HCT116 (cell line): ENCODE measurements around the gene TNNI3. TPM values are rescaled to one million over a fixed set of nuclear protein-coding genes. Genes with fewer than 3 reads are reported as not detected.
A peak's percentile ranks its signal among the peaks of the same experiment; 100 is the strongest.

ENCODE experiments used
- ATAC-seq: fragments of 200-7000 bp; cut with Tn5 transposase; 2 replicates; pipeline ENCODE4 v1.9.1; 2020; ENCODE audit warnings: mild to moderate bottlenecking, moderate library complexity
- BruUV-seq: library from RNA; stranded (reverse); fragments of 400-500 nt; replicated peaks from 2 replicates; lab custom pipeline; 2021; lab: Mats Ljungman, UMichigan
- CTCF ChIA-PET: fragments of 300-600 bp; sonication (Branson Sonifier 250); formaldehyde crosslinking; loops from one replicate; lab custom pipeline; 2021; ENCODE audit warnings: antibody characterized with exemption; lab: Charles Lee
- POLR2A ChIA-PET: fragments of 300-600, 350-600 bp; sonication (Branson Sonifier 250); formaldehyde crosslinking; loops from one replicate; lab custom pipeline; 2021; ENCODE audit warnings: antibody characterized with exemption; lab: Charles Lee
- RAD21 ChIA-PET, 2 experiments: fragments of 300-600 bp; sonication (Branson Sonifier 250); formaldehyde crosslinking; loops; one replicate each; lab custom pipeline; 2023; ENCODE audit warnings: low total read pairs in 2 of 2; ENCODE audit not compliant: uncharacterized antibody in 2 of 2, unreplicated experiment in 2 of 2, low non-redundant PET in 1 of 2; lab: Charles Lee
- DNase-seq: peaks from one replicate; pipeline ENCODE4 v3.0.0-alpha.2; 2010; ENCODE audit warnings: low read depth, low spot score
- H2AFZ ChIP-seq: fragments of 200-600 bp; shearing (Covaris generic), sonication (generic); 2 replicates; pipeline ENCODE4 v1.6.1; 2017; ENCODE audit warnings: low read depth, mixed run types, mixed read lengths, antibody characterized with exemption, low read length; ENCODE audit not compliant: poor library complexity, severe bottlenecking
- H3K27ac ChIP-seq: 2 replicates; pipeline ENCODE4 v1.5.1; 2012; ENCODE audit warnings: low read depth, low read length
- H3K27me3 ChIP-seq: fragments of 200-600 bp; sonication (generic); 2 replicates; pipeline ENCODE4 v1.6.1; 2016; ENCODE audit warnings: mixed run types, low read length, mixed read lengths; ENCODE audit not compliant: insufficient read depth
- H3K36me3 ChIP-seq, 2 experiments: fragments of 200-500 bp in 1 of 2; fragments of 200-600 bp in 1 of 2; sonication (Bioruptor generic) in 1 of 2; sonication (generic) in 1 of 2; 2 replicates each; pipeline versions ENCODE4 v1.5.1 to v1.6.1; 2014 to 2016; ENCODE audit warnings: low read length in 2 of 2, inconsistent platforms in 1 of 2, mixed read lengths in 1 of 2, mixed run types in 1 of 2; ENCODE audit not compliant: insufficient read depth in 2 of 2, control insufficient read depth in 1 of 2
- H3K4me1 ChIP-seq, 2 experiments: fragments of 200-600 bp in 1 of 2; sonication (generic) in 1 of 2; 2 replicates each; pipeline versions ENCODE4 v1.5.1 to v1.6.1; 2012 to 2017; ENCODE audit warnings: low read length in 2 of 2, inconsistent platforms in 1 of 2, mild to moderate bottlenecking in 1 of 2, mixed read lengths in 1 of 2, mixed run types in 1 of 2, moderate library complexity in 1 of 2; ENCODE audit not compliant: insufficient read depth in 2 of 2, control insufficient read depth in 1 of 2
- H3K4me2 ChIP-seq: fragments of 200-600 bp; sonication (generic); 2 replicates; pipeline ENCODE4 v1.6.1; 2017; ENCODE audit warnings: mixed run types, low read length, mixed read lengths
- H3K4me3 ChIP-seq, 2 experiments: fragments of 200-600 bp in 1 of 2; sonication (generic) in 1 of 2; replicated peaks in 1 of 2; 2 replicates each; pipeline ENCODE4 v1.5.1; 2011 to 2016; ENCODE audit warnings: low read length in 2 of 2, control low read depth in 1 of 2, low read depth in 1 of 2, mild to moderate bottlenecking in 1 of 2, mixed read lengths in 1 of 2, mixed run types in 1 of 2
- H3K79me2 ChIP-seq: fragments of 200-600 bp; sonication (generic); 2 replicates; pipeline ENCODE4 v1.6.1; 2017; ENCODE audit warnings: mild to moderate bottlenecking, mixed run types, low read length, moderate library complexity, mixed read lengths; ENCODE audit not compliant: insufficient read depth
- H3K9ac ChIP-seq: fragments of 200-600 bp; sonication (generic); 2 replicates; pipeline ENCODE4 v1.6.1; 2016; ENCODE audit warnings: low read length, mixed read lengths
- H3K9me2 ChIP-seq: fragments of 200-600 bp; sonication (generic), shearing (Covaris generic); 2 replicates; pipeline ENCODE4 v1.6.1; 2017; ENCODE audit warnings: mixed run types, mild to moderate bottlenecking, moderate library complexity; ENCODE audit not compliant: insufficient read depth
- H3K9me3 ChIP-seq, 2 experiments: fragments of 200-500 bp in 1 of 2; fragments of 200-600 bp in 1 of 2; sonication (Bioruptor generic) in 1 of 2; sonication (generic) in 1 of 2; 2 replicates each; pipeline ENCODE4 v1.6.1; 2014 to 2017; ENCODE audit warnings: low read length in 2 of 2, mixed read lengths in 2 of 2, inconsistent platforms in 1 of 2, low read depth in 1 of 2, mild to moderate bottlenecking in 1 of 2, mixed run types in 1 of 2, moderate library complexity in 1 of 2; ENCODE audit not compliant: control insufficient read depth in 1 of 2, insufficient read depth in 1 of 2
- H4K20me1 ChIP-seq: fragments of 200-600 bp; sonication (generic), shearing (Covaris generic); 2 replicates; pipeline ENCODE4 v1.6.1; 2017; ENCODE audit warnings: mixed run types, mild to moderate bottlenecking, moderate library complexity; ENCODE audit not compliant: insufficient read depth
- ATF3 ChIP-seq: IDR thresholded peaks from 2 replicates; pipeline ENCODE4 v1.6.1; 2012
- EGR1 ChIP-seq: IDR thresholded peaks from 2 replicates; pipeline ENCODE4 v1.6.1; 2012; ENCODE audit warnings: low read depth
- EZH2 ChIP-seq: fragments of 200-600 bp; sonication (generic); IDR thresholded peaks from 2 replicates; pipeline ENCODE4 v1.6.1; 2017; ENCODE audit warnings: antibody characterized with exemption, mixed run types
- EZH2phosphoT487 ChIP-seq: fragments of 200-600 bp; IDR thresholded peaks from 2 replicates; pipeline ENCODE4 v1.6.1; 2018; ENCODE audit warnings: antibody characterized with exemption, borderline replicate concordance
- FOSL1 ChIP-seq: IDR thresholded peaks from 2 replicates; pipeline ENCODE4 v1.6.1; 2012; ENCODE audit warnings: low read depth
- JUND ChIP-seq: IDR thresholded peaks from 2 replicates; pipeline ENCODE4 v1.6.1; 2012
- POLR2AphosphoS5 ChIP-seq: IDR thresholded peaks from 2 replicates; pipeline ENCODE4 v1.6.1; 2011; ENCODE audit warnings: mild to moderate bottlenecking, low read depth, low read length, moderate library complexity
- RAD21 ChIP-seq: IDR thresholded peaks from 2 replicates; pipeline ENCODE4 v1.6.1; 2012; ENCODE audit warnings: low read depth, mild to moderate bottlenecking
- SIN3A ChIP-seq: IDR thresholded peaks from 2 replicates; pipeline ENCODE4 v1.6.1; 2012; ENCODE audit warnings: low read depth
- YY1 ChIP-seq: IDR thresholded peaks from 2 replicates; pipeline ENCODE4 v1.6.1; 2011; ENCODE audit warnings: low read length, low read depth, moderate library complexity, mild to moderate bottlenecking; ENCODE audit not compliant: insufficient replicate concordance; ENCODE audit errors: extremely low read depth
- intact Hi-C: fragments of 100-400 bp; cut with micrococcal nuclease; formaldehyde crosslinking; loops from 2 replicates; pipeline ENCODE4 v1.10.0; 2022
- total RNA-seq: library from RNA; stranded (reverse); gene quantifications from one replicate; pipeline ENCODE4 v1.2.1, GENCODE V29; 2021; ENCODE audit not compliant: unreplicated experiment
- TF ChIP-seq, protein P1 (sequence below), 3 experiments: fragments of 200-600 bp in 1 of 3; sonication (generic) in 1 of 3; IDR thresholded peaks in 2 of 3; conservative IDR thresholded peaks in 1 of 3; 2 replicates each; pipeline ENCODE4 v1.5.1; 2012 to 2017; ENCODE audit warnings: low read depth in 2 of 3, low read length in 2 of 3, antibody characterized with exemption in 1 of 3, borderline replicate concordance in 1 of 3, control low read depth in 1 of 3, mild to moderate bottlenecking in 1 of 3, mixed read lengths in 1 of 3, mixed run types in 1 of 3, moderate library complexity in 1 of 3; ENCODE audit not compliant: insufficient read depth in 1 of 3
- TF ChIP-seq, protein P2 (sequence below): IDR thresholded peaks from 2 replicates; pipeline ENCODE4 v1.6.1; 2012

Gene TNNI3
- total RNA-seq, 1 experiment from 2014 or later = 42.1 TPM

- TF ChIP-seq ATF3 (no peak), FOSL1 (no peak), SIN3A (no peak), POLR2AphosphoS5 (no peak), EGR1 (no peak)
- intact Hi-C loops = no loop called here
- Histone ChIP-seq H4K20me1 (no peaks in the 10 kb centered on the region), H3K4me2 (peak overlapping the region; percentile 54), H2AFZ (no peak overlapping the region), H3K27ac (no peak overlapping the region), H3K9me3 (no peaks in the 10 kb centered on the region), H3K79me2 (peaks cover 3% of the 10 kb centered on the region; the same call in 1 of the 2 replicates), H3K9ac (no peak overlapping the region), H3K4me3 (no peak overlapping the region), H3K9me2 (no peaks in the 10 kb centered on the region), H3K27me3 (no peaks in the 10 kb centered on the region), H3K4me1 (peaks cover 10 to 30% of the 10 kb centered on the region in 2 experiments), H3K36me3 (no peaks in the 10 kb centered on the region)
- ChIA-PET RAD21 (no interaction called here), POLR2A (no interaction called here), CTCF (interaction anchor here (0.6 kb wide), 1 partner anchor 233 kb away, joined by 3 read pairs; no protein-coding TSS in a partner anchor)
- ATAC-seq = no peak
- no TSS peak for BruUV-seq
- DNase-seq = no peak
Measured at GRCh38 chr19:55186080-55186479, 28.5 kb upstream of the TNNI3 start.

DNA sequence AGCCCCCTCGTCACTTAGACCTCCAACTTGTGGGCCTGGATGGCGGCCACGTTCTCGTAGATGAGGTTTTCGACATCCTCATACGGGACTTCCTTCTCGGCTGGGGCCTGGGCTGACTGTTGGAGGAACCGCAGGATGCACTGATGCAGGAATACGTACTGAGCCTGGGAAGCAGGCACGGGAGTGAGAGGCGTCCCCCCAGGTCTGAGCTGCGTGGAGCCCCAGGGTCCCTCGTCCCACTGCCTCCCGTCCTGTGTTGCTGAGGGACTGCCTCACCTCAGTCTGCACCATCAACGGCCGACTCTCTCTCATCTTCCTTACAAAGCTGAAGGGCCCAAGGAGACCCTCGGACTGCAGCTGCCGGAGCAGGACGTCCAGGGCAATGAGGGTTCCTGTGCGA lies 24.2 kb upstream of the TNNI3 start:
- Histone ChIP-seq H3K9ac (no peak overlapping the region), H3K27ac (no peak overlapping the region)
- no peak for TF ChIP-seq EZH2
- no peak for TF ChIP-seq YY1
- TF ChIP-seq, protein P1, sequence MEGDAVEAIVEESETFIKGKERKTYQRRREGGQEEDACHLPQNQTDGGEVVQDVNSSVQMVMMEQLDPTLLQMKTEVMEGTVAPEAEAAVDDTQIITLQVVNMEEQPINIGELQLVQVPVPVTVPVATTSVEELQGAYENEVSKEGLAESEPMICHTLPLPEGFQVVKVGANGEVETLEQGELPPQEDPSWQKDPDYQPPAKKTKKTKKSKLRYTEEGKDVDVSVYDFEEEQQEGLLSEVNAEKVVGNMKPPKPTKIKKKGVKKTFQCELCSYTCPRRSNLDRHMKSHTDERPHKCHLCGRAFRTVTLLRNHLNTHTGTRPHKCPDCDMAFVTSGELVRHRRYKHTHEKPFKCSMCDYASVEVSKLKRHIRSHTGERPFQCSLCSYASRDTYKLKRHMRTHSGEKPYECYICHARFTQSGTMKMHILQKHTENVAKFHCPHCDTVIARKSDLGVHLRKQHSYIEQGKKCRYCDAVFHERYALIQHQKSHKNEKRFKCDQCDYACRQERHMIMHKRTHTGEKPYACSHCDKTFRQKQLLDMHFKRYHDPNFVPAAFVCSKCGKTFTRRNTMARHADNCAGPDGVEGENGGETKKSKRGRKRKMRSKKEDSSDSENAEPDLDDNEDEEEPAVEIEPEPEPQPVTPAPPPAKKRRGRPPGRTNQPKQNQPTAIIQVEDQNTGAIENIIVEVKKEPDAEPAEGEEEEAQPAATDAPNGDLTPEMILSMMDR (IDR thresholded peaks at IDR 0.05 in 2 of 3, conservative IDR thresholded peaks at IDR 0.05 in 1 of 3; ENCODE audit: borderline replicate concordance in 1 of 3, insufficient read depth in 1 of 3, low read depth in 2 of 3, low read length in 2 of 3) = no peak
- TF ChIP-seq EZH2phosphoT487 = no peak
- TF ChIP-seq RAD21 = no peak
- TF ChIP-seq JUND = no peak
- TF ChIP-seq, protein P2, sequence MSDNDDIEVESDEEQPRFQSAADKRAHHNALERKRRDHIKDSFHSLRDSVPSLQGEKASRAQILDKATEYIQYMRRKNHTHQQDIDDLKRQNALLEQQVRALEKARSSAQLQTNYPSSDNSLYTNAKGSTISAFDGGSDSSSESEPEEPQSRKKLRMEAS = no peak
- TF ChIP-seq, all 23 proteins: peak for 0
- no peaks in the 10 kb centered on the region for H3K9me2 ChIP-seq
- intact Hi-C loops = no loop called here
- no peaks in the 10 kb centered on the region for H3K79me2 ChIP-seq
- ChIA-PET RAD21 (no interaction called here), POLR2A (no interaction called here), CTCF (no interaction called here)
- no TSS peak for BruUV-seq
- ATAC-seq (no peak), DNase-seq (no peak)
- H3K4me3 ChIP-seq = no peak overlapping the region
- no peak overlapping the region for H3K4me2 ChIP-seq
- peaks cover 12 to 32% of the 10 kb centered on the region in 2 experiments for H3K4me1 ChIP-seq
- H4K20me1 ChIP-seq = no peaks in the 10 kb centered on the region
- H2AFZ ChIP-seq = no peak overlapping the region
- no peaks in the 10 kb centered on the region for H3K27me3 ChIP-seq
- no peaks in the 10 kb centered on the region for H3K36me3 ChIP-seq
- no peaks in the 10 kb centered on the region for H3K9me3 ChIP-seq
